Measurements from ENCODE around the gene UGT2B17. TPM values are rescaled to one million over a fixed set of nuclear protein-coding genes. Genes with fewer than 3 reads are reported as not detected.
"Not testable (repeated sequence)": the region's sequence is repeated elsewhere in the genome, so short reads cannot be mapped to it uniquely, and the experiment has no call there.

Gene UGT2B17
- total RNA-seq, 1 donor from 2014 or later: not detected

- H3K9me3 ChIP-seq; H3K27me3 ChIP-seq; H3K36me3 ChIP-seq; H3K4me1 ChIP-seq; H3K27ac ChIP-seq; H3K4me3 ChIP-seq; intact Hi-C loops (cut with DNase I); DNase-seq (ENCODE audit: low spot score in 2 of 2): not testable (repeated sequence)
Observed at GRCh38 chr4:68552818-68553811, 23.0 kb downstream of the UGT2B17 start.

DNA sequence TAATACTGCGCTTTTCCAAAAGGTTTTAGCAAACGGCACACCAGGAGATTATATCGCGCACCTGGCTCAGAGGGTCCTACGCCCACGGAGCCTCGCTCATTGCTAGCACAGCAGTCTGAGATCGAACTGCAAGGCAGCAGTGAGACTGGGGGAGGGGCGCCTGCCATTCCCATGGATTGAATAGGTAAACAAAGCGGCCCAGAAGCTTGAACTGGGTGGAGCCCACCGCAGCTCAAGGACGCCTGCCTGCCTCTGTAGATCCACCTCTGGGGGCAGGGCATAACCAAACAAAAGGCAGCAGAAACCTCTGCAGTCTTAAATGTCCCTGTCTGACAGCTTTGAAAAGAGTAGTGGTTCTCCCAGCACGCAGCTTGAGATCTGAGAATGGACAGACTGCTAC lies 33.4 kb downstream of the UGT2B17 start:
- H3K36me3 ChIP-seq; H3K9me3 ChIP-seq; H3K4me1 ChIP-seq; DNase-seq (ENCODE audit: low spot score in 2 of 2); H3K4me3 ChIP-seq; H3K27me3 ChIP-seq; H3K27ac ChIP-seq; intact Hi-C loops (cut with DNase I): not testable (repeated sequence)

GRCh38 chr4:68536375-68536774 lies 39.7 kb downstream of the UGT2B17 start:
- Histone ChIP-seq H3K36me3 (no peaks in the 10 kb centered on the region), H3K9me3 (no peaks in the 10 kb centered on the region), H3K4me3 (no peak overlapping the region), H3K27me3 (no peaks in the 10 kb centered on the region), H3K27ac (no peak overlapping the region), H3K4me1 (no peaks in the 10 kb centered on the region)
- DNase-seq (ENCODE audit: low spot score in 2 of 2): no peak
- TF ChIP-seq, protein P1, sequence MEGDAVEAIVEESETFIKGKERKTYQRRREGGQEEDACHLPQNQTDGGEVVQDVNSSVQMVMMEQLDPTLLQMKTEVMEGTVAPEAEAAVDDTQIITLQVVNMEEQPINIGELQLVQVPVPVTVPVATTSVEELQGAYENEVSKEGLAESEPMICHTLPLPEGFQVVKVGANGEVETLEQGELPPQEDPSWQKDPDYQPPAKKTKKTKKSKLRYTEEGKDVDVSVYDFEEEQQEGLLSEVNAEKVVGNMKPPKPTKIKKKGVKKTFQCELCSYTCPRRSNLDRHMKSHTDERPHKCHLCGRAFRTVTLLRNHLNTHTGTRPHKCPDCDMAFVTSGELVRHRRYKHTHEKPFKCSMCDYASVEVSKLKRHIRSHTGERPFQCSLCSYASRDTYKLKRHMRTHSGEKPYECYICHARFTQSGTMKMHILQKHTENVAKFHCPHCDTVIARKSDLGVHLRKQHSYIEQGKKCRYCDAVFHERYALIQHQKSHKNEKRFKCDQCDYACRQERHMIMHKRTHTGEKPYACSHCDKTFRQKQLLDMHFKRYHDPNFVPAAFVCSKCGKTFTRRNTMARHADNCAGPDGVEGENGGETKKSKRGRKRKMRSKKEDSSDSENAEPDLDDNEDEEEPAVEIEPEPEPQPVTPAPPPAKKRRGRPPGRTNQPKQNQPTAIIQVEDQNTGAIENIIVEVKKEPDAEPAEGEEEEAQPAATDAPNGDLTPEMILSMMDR (IDR thresholded peaks at IDR 0.05): no peak
- intact Hi-C loops (cut with DNase I): no loop called here

DNA sequence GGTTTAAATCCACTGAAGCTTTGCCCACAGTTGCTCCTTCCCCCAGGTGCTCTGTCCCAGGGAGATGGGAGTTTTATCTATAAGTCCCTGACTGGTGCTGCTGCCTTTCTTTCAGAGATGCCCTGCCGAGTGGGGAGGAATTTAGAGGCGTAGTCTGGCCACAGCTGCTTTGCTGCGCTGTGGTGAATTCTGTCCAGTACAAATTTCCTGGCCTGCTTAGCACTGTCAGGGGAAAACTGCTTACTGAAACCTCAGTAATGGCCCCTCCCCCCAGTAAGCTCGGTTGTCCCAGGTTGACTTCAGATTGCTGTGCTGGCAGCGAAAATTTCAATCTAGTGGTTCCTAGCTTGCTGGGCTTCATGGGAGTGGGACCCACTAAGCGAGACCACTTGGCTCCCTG lies 40.1 kb downstream of the UGT2B17 start:
- H3K27ac ChIP-seq: no peak overlapping the region
- TF ChIP-seq, protein P1 (IDR thresholded peaks at IDR 0.05): no peak
- no peaks in the 10 kb centered on the region for H3K9me3 ChIP-seq
- no peaks in the 10 kb centered on the region for H3K4me1 ChIP-seq
- no peaks in the 10 kb centered on the region for H3K36me3 ChIP-seq
- intact Hi-C loops (cut with DNase I): no loop called here
- no peak for DNase-seq (ENCODE audit: low spot score in 2 of 2)
- H3K27me3 ChIP-seq: no peaks in the 10 kb centered on the region
- no peak overlapping the region for H3K4me3 ChIP-seq

GRCh38 chr4:68522232-68522631 lies 53.9 kb downstream of the UGT2B17 start:
- intact Hi-C loops (cut with DNase I): not testable (repeated sequence)

DNA sequence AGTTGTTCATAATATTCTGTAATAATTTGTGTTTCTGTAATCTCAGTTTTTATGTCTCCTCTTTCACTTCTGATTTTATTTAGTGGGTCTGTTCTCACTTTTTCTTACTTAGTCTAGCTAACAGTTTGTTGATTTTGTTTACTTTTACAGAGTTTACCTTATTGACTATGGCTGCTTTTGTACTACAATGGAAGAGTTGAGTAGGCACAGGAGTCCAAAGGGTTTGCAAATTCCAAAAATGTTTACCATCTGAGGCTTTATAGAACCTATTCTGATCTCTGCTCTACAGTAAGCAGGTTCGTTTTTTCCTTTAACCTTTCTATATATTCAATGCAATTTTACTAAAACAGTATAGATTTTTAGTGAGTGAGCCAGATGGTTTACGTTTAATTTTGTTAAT lies 55.1 kb downstream of the UGT2B17 start:
- Histone ChIP-seq H3K27me3 (no peaks in the 10 kb centered on the region), H3K9me3 (no peaks in the 10 kb centered on the region), H3K4me1 (no peaks in the 10 kb centered on the region), H3K27ac (no peak overlapping the region), H3K4me3 (no peak overlapping the region), H3K36me3 (no peaks in the 10 kb centered on the region)
- intact Hi-C loops (cut with DNase I): no loop called here
- TF ChIP-seq, protein P1 (IDR thresholded peaks at IDR 0.05): no peak
- DNase-seq (ENCODE audit: low spot score in 2 of 2): no peak

More at GRCh38 chr4:68522232-68522631, 53.9 kb downstream of the UGT2B17 start:
- DNase-seq (ENCODE audit: low spot score in 2 of 2); H3K36me3 ChIP-seq; H3K27me3 ChIP-seq; H3K4me3 ChIP-seq; H3K27ac ChIP-seq; H3K4me1 ChIP-seq; H3K9me3 ChIP-seq: not testable (repeated sequence)

DNA sequence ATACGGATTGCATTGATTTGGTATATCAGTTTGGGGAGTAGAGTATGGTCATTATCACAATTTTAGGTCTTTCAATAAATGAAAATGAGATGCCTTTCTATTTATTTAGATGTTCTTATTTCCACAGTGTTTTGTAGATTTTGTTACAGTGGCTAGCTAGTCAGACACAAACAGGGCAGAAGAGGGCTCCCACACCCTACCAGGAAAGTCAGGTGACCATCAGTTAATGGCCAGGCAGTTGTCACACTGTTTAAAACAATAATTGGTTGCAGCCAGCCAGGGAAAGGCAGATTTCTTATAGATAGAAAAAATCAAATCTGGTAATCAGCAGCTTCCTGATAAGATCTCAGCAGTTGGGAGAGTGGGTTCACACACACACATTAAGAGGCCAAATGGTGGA lies 57.2 kb downstream of the UGT2B17 start:
- Histone ChIP-seq H3K4me3 (no peak overlapping the region), H3K9me3 (no peaks in the 10 kb centered on the region), H3K27ac (no peak overlapping the region), H3K27me3 (no peaks in the 10 kb centered on the region), H3K36me3 (no peaks in the 10 kb centered on the region), H3K4me1 (no peaks in the 10 kb centered on the region)
- TF ChIP-seq, protein P1 (IDR thresholded peaks at IDR 0.05): no peak
- DNase-seq (ENCODE audit: low spot score in 2 of 2): no peak
- intact Hi-C loops (cut with DNase I): no loop called here

DNA sequence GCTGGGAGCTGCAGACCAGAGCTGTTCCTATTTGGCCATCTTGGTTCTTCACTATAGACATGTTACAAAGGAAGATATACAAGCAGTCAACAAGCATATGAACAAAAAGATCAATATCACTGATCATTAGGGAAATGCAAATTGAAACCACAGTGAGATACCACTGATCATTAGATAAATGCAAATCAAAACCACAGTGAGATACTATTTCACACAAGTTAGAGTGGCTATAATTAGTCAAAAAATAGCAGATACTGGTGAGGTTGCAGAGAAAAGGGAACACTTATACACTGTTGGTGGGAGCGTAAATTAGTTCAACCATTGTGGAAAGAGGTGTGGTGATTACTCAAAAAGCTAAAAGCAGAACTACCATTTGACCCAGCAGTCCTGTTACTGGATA lies 70.7 kb downstream of the UGT2B17 start:
- intact Hi-C loops (cut with DNase I); DNase-seq (ENCODE audit: low spot score in 2 of 2); H3K36me3 ChIP-seq; H3K4me3 ChIP-seq; H3K27ac ChIP-seq; H3K9me3 ChIP-seq; H3K27me3 ChIP-seq; H3K4me1 ChIP-seq: not testable (repeated sequence)

DNA sequence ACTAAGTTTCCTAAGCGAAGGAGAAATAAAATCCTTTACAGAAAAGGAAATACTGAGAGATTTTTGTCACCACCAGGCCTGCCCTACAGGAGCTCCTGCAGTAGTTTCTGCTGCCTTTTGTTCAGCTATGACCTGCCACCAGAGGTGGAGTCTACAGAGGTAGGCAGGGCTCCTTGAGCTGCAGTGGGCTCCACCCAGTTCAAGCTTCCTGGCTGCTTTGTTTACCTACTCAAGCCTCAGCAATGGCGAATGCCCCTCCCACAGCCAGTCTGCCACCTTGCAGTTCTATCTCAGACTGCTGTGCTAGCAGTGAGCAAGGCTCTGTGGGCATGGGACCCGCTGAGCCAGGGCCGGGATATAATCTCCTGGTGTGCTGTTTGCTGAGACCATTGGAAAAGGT lies 71.3 kb downstream of the UGT2B17 start:
- not testable (repeated sequence) for DNase-seq (ENCODE audit: low spot score in 2 of 2); H3K27me3 ChIP-seq; H3K27ac ChIP-seq; H3K9me3 ChIP-seq; H3K36me3 ChIP-seq; H3K4me3 ChIP-seq; H3K4me1 ChIP-seq
- intact Hi-C loops (cut with DNase I): loop anchor here (5.0 kb wide), 1 partner anchor 127 kb away; no protein-coding TSS in a partner anchor

DNA sequence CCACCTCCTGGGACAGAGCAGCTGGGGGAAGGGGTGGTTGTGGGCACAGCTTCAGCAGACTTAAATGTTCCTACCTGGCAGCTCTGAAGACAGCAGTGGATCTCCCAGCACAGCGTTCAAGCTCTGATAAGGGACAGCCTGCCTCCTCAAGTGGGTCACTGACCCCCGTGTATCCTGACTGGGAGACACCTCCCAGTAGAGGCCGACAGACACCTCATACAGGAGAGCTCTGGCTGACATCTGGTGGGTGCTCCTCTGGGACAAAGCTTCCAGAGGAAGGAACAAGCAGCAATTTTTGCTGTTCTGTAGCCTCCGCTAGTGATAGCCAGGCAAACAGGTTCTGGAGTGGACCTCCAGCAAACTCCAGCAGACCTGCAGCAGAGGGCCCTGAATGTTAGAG lies 72.7 kb downstream of the UGT2B17 start:
- not testable (repeated sequence) for H3K9me3 ChIP-seq; H3K36me3 ChIP-seq; DNase-seq (ENCODE audit: low spot score in 2 of 2); H3K4me1 ChIP-seq; H3K27me3 ChIP-seq; H3K4me3 ChIP-seq; H3K27ac ChIP-seq
- intact Hi-C loops (cut with DNase I): loop anchor here (5.0 kb wide), 1 partner anchor 129 kb away; no protein-coding TSS in a partner anchor
